Stomach (tissue), 9 donors: Measurements from ENCODE around the gene GRIA3. TPM values are rescaled to one million over a fixed set of nuclear protein-coding genes. Genes with fewer than 3 reads are reported as not detected.

Source experiments
- DNase-seq, 2 donors: peaks; one replicate each; pipeline versions ENCODE4 v3.0.0 to v3.0.0-alpha.2; 2013 to 2019
- H3K27ac ChIP-seq, 5 donors: fragments of 200-600 bp in 4 of 5; sonication (generic) in 4 of 5; one replicate each; pipeline ENCODE4 v1.5.1; 2013 to 2019; ENCODE audit warnings: mild to moderate bottlenecking in 1 of 5, moderate library complexity in 1 of 5
- H3K27me3 ChIP-seq, 3 donors: fragments of 200-600 bp; sonication (generic); one replicate each; pipeline ENCODE4 v1.5.1; 2017 to 2019; ENCODE audit warnings: mixed run types in 1 of 3
- H3K36me3 ChIP-seq, 4 donors: fragments of 200-600 bp; sonication (generic); 1 replicate in 3 of 4; 2 replicates in 1 of 4; pipeline ENCODE4 v1.5.1; 2016 to 2019
- H3K4me1 ChIP-seq, 4 donors: fragments of 200-600 bp; sonication (generic); one replicate each; pipeline ENCODE4 v1.5.1; 2016 to 2019
- H3K4me3 ChIP-seq, 4 donors: fragments of 200-600 bp; sonication (generic) in 3 of 4; one replicate each; pipeline ENCODE4 v1.5.1; 2016 to 2019; ENCODE audit warnings: mild to moderate bottlenecking in 1 of 4
- H3K9me3 ChIP-seq, 4 donors: fragments of 200-600 bp; sonication (generic); one replicate each; pipeline ENCODE4 v1.5.1; 2016 to 2019
- EP300 ChIP-seq: sonication (generic); formaldehyde crosslinking; IDR thresholded peaks from one replicate; pipeline ENCODE4 v1.6.1; 2017; ENCODE audit warnings: antibody characterized with exemption
- POLR2A ChIP-seq, 4 donors: fragments of 450-650 bp; IDR thresholded peaks; one replicate each; pipeline ENCODE4 v1.6.1; 2016; ENCODE audit warnings: antibody characterized with exemption in 4 of 4, control low read depth in 2 of 4, mild to moderate bottlenecking in 1 of 4, moderate library complexity in 1 of 4
- POLR2AphosphoS5 ChIP-seq, 3 donors: sonication (generic); formaldehyde crosslinking; IDR thresholded peaks; one replicate each; pipeline ENCODE4 v1.6.1; 2016; ENCODE audit warnings: antibody characterized with exemption in 3 of 3
- WGBS, 5 donors: extraction: QIAGEN DNeasy Blood & Tissue Kit in 3 of 5; methylation state at CpG; one replicate each; pipeline versions ENCODE4 v1.1.5 to v1.1.7; 2013 to 2018; 5-methylcytosine and 5-hydroxymethylcytosine counted together
- intact Hi-C: fragments of 100-400 bp; cut with DNase I; formaldehyde crosslinking; loops from one replicate; pipeline ENCODE4 v1.15.1; 2023; ENCODE audit warnings: low total_unique reads
- polyA plus RNA-seq, 3 donors: library from polyadenylated mRNA; stranded (reverse); fragments of 200-250 nt; gene quantifications; one replicate each; pipeline ENCODE4 v1.2.3, GENCODE V29; 2013
- total RNA-seq, 5 donors: library from RNA; depleted of rRNA; stranded (reverse); fragments of >200 nt; gene quantifications; one replicate each; pipeline versions ENCODE4 v1.1.0 to v1.2.3, GENCODE V29; 2014 to 2016
- TF ChIP-seq, protein P1 (sequence below), 7 experiments: fragments of 450-650 bp in 4 of 7; fragments of 200-600 bp in 3 of 7; sonication (generic) in 3 of 7; IDR thresholded peaks; one replicate each; pipeline ENCODE4 v1.5.1; 2016 to 2019; ENCODE audit warnings: antibody characterized with exemption in 7 of 7, control low read depth in 2 of 7, mild to moderate bottlenecking in 1 of 7
- donor health status: healthy with polysubstance abuse.
- donor health status: Bipolar disorder and iron deficiency.
- donor health status: healthy.

Gene GRIA3
- total and polyA plus RNA-seq, 8 donors, result 0.87 to 4.7 (median 2.1) TPM; not detected in 3

DNA sequence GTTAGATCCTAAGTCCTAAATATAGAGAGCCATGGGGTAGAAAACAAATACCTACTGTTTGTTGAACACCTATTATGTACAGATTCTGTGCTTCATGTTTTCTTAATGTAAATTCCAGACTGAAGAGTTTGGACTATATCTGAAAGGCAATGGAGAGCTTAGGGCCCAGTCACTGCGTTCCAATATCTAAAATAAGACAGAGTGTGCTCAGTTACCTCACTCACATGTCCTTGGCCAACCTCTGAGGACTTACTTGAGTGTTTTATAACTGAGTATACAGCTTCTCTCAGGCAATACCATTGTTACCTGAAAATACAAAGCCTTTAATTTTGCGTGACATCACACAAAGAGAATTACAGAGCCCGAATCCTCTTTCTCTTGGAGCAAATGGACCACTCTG is 53.2 kb downstream of the GRIA3 start:
- 75 to 86% (median 83%) methylated on average over 3 of the region's 3 CpGs for WGBS, 5 donors
- DNase-seq, result no peak
- Histone ChIP-seq H3K4me1 (no peaks in the 10 kb centered on the region), H3K36me3 (no peaks in the 10 kb centered on the region), H3K4me3 (no peak overlapping the region), H3K27me3 (no peaks in the 10 kb centered on the region), H3K9me3 (no peaks in the 10 kb centered on the region), H3K27ac (no peak overlapping the region)
- TF ChIP-seq POLR2AphosphoS5 (IDR thresholded peaks at IDR 0.05), result no peak
- TF ChIP-seq, protein P1, sequence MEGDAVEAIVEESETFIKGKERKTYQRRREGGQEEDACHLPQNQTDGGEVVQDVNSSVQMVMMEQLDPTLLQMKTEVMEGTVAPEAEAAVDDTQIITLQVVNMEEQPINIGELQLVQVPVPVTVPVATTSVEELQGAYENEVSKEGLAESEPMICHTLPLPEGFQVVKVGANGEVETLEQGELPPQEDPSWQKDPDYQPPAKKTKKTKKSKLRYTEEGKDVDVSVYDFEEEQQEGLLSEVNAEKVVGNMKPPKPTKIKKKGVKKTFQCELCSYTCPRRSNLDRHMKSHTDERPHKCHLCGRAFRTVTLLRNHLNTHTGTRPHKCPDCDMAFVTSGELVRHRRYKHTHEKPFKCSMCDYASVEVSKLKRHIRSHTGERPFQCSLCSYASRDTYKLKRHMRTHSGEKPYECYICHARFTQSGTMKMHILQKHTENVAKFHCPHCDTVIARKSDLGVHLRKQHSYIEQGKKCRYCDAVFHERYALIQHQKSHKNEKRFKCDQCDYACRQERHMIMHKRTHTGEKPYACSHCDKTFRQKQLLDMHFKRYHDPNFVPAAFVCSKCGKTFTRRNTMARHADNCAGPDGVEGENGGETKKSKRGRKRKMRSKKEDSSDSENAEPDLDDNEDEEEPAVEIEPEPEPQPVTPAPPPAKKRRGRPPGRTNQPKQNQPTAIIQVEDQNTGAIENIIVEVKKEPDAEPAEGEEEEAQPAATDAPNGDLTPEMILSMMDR (IDR thresholded peaks at IDR 0.05), result no peak
- no peak for TF ChIP-seq POLR2A (IDR thresholded peaks at IDR 0.05)
- no peak for TF ChIP-seq EP300
- intact Hi-C loops, result no loop called here

DNA sequence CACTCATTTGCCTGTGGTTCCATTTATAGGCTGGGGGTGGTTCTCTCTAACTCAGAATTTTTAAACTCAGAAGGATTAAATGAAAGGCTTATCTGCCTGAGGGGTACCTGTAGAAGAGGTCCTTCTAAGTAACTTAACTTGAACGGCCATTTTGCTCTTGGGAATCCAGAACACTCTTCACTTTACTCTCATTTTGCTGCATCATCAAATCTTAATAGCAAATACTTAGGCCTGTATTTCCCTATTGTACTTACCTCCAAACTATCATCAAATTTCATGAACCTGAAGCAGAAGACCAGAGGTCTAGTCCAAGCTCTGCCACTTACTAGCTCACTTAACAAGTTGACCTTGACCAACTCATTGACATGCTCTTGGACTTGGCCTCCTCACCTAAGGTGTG is 70.4 kb downstream of the GRIA3 start:
- no peak for DNase-seq
- no peaks in the 10 kb centered on the region for H3K27me3 ChIP-seq
- no peaks in the 10 kb centered on the region for H3K36me3 ChIP-seq
- H3K9me3 ChIP-seq, result no peaks in the 10 kb centered on the region
- no peak overlapping the region for H3K27ac ChIP-seq
- TF ChIP-seq EP300 (no peak), POLR2AphosphoS5 (IDR thresholded peaks at IDR 0.05) (no peak), POLR2A (IDR thresholded peaks at IDR 0.05) (no peak)
- TF ChIP-seq, protein P1 (IDR thresholded peaks at IDR 0.05), result no peak
- intact Hi-C loops, result no loop called here
- no peak overlapping the region for H3K4me3 ChIP-seq
- no peaks in the 10 kb centered on the region for H3K4me1 ChIP-seq
- WGBS, 5 donors, result 67 to 92% (median 85%) methylated on average over 1 of the region's 1 CpG

DNA sequence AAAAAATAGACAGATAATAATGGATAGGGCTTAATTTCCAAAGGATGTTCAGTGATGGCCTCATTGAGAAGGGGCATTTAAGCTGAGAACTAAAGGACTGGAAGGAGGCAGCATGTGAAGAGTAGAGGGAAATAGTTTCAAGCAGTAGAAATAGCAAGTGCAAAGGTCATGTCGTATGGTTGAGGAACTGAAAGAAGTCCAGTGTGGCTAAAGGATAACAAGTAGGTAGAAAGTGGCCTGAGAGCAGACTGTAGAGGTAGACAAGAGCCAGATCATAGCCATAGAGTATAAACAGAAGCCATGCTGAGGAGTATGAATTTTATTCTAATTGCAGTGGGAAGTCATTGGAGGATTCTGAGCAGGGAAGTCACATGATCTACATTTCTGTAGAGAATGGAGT is 72.3 kb downstream of the GRIA3 start:
- Histone ChIP-seq H3K4me1 (no peaks in the 10 kb centered on the region), H3K27me3 (no peaks in the 10 kb centered on the region), H3K27ac (no peak overlapping the region), H3K4me3 (no peak overlapping the region), H3K36me3 (no peaks in the 10 kb centered on the region), H3K9me3 (no peaks in the 10 kb centered on the region)
- WGBS, 5 donors, result 62 to 85% (median 69%) methylated on average over 1 of the region's 1 CpG
- TF ChIP-seq EP300, result no peak
- TF ChIP-seq POLR2A (IDR thresholded peaks at IDR 0.05), result no peak
- TF ChIP-seq, protein P1 (IDR thresholded peaks at IDR 0.05), result no peak
- no peak for TF ChIP-seq POLR2AphosphoS5 (IDR thresholded peaks at IDR 0.05)
- no peak for DNase-seq
- intact Hi-C loops, result no loop called here

DNA sequence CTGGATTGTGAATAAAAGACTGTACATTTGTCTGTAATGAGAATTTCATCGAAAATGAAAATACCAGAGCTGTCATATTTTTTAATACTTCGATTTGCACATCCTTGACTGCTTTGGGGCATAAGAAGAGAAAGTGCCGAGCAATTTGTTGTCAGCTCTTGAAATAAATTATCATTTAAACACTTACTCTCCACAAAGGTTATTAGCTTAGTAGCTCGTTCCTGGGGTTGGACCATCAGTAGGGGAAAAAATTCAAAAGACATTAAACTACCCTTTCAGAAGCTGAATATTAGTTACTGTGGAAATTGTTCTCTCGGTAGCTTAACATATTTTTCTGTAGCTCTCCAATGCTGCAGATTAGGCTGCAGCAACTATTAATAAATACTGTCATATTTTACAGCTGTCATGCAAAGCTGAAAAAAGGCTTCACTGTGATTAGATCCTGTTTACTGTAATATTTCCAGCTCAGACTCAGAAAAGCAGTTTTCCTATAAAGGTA is 76.9 kb downstream of the GRIA3 start:
- Histone ChIP-seq H3K4me1 (no peaks in the 10 kb centered on the region), H3K27me3 (no peaks in the 10 kb centered on the region), H3K4me3 (no peak overlapping the region), H3K36me3 (no peaks in the 10 kb centered on the region), H3K27ac (no peak overlapping the region), H3K9me3 (no peaks in the 10 kb centered on the region)
- 70 to 79% (median 74%) methylated on average over 5 of the region's 5 CpGs for WGBS, 5 donors
- intact Hi-C loops, result no loop called here
- no peak for DNase-seq
- TF ChIP-seq EP300, result no peak
- TF ChIP-seq, protein P1 (IDR thresholded peaks at IDR 0.05), result no peak
- no peak for TF ChIP-seq POLR2AphosphoS5 (IDR thresholded peaks at IDR 0.05)
- no peak for TF ChIP-seq POLR2A (IDR thresholded peaks at IDR 0.05)
